KMS-11 (cell line): ENCODE data around the gene TACC3.

Experiments used
- H2AFZ ChIP-seq: fragments of 200-600 bp; sonication (generic); 2 replicates; pipeline ENCODE4 v1.6.1; 2016; ENCODE audit warnings: antibody characterized with exemption, mixed run types, low read depth
- H3K27ac ChIP-seq: fragments of 200-600 bp; sonication (generic); 2 replicates; pipeline ENCODE4 v1.6.1; 2016; ENCODE audit warnings: mild to moderate bottlenecking, mixed run types
- H3K27me3 ChIP-seq: fragments of 200-600 bp; sonication (generic); 2 replicates; pipeline ENCODE4 v1.6.1; 2017; ENCODE audit warnings: mild to moderate bottlenecking, low read depth, mixed run types, moderate library complexity; ENCODE audit not compliant: insufficient read depth
- H3K36me3 ChIP-seq: fragments of 200-600 bp; sonication (generic); 2 replicates; pipeline ENCODE4 v1.6.1; 2017; ENCODE audit warnings: mild to moderate bottlenecking, mixed run types; ENCODE audit not compliant: insufficient read depth
- H3K4me1 ChIP-seq: fragments of 200-600 bp; sonication (generic); 2 replicates; pipeline ENCODE4 v1.6.1; 2016; ENCODE audit warnings: mild to moderate bottlenecking, low read depth, mixed run types; ENCODE audit not compliant: poor library complexity, severe bottlenecking
- H3K4me2 ChIP-seq: fragments of 200-600 bp; sonication (generic); 2 replicates; pipeline ENCODE4 v1.7.0; 2016; ENCODE audit warnings: mild to moderate bottlenecking, mixed run types
- H3K4me3 ChIP-seq: fragments of 200-600 bp; sonication (generic); IDR thresholded peaks from 2 replicates; pipeline ENCODE4 v1.6.1; 2017; ENCODE audit warnings: low read depth, low read length, mixed read lengths; ENCODE audit not compliant: insufficient read depth
- H3K79me2 ChIP-seq: fragments of 200-600 bp; sonication (generic); 2 replicates; pipeline ENCODE4 v1.6.1; 2016; ENCODE audit warnings: low read depth, mixed run types; ENCODE audit not compliant: insufficient read depth
- H3K9ac ChIP-seq: fragments of 200-600 bp; sonication (generic); 2 replicates; pipeline ENCODE4 v1.6.1; 2016; ENCODE audit warnings: mild to moderate bottlenecking, mixed run types
- H4K20me1 ChIP-seq: fragments of 200-600 bp; sonication (generic); 2 replicates; pipeline ENCODE4 v1.6.1; 2016; ENCODE audit warnings: mild to moderate bottlenecking, mixed run types; ENCODE audit not compliant: insufficient read depth
- TF ChIP-seq, protein P1 (sequence below): fragments of 200-600 bp; sonication (generic); conservative IDR thresholded peaks from 2 replicates; pipeline ENCODE4 v1.6.1; 2017; ENCODE audit warnings: low read depth, mild to moderate bottlenecking, antibody characterized with exemption, low read length, moderate library complexity, mixed read lengths

The TACC3 gene

DNA sequence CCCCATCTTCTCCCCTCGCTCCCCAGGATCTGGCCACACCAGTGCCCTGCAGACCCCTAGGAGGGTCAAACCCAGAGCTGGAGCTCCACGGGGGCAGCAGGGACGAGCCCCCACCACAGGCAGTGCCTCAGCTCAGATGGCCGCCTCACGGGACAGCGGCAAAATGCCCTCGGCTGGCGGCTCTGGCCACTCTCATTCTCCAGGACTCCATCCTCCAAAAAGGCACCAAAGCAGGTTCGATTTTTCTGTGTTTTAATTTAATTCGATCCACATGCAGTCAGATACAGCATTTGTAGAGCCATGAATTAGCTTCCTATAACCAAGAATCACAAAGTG lies 45.6 kb upstream of the TACC3 start:
- Histone ChIP-seq H2AFZ (no peak overlapping the region), H3K9ac (no peak overlapping the region), H3K27me3 (peaks cover 18% of the 10 kb centered on the region), H3K4me1 (no peaks in the 10 kb centered on the region), H3K4me3 (no peak overlapping the region), H3K27ac (no peak overlapping the region), H4K20me1 (no peaks in the 10 kb centered on the region), H3K4me2 (no peak overlapping the region), H3K36me3 (no peaks in the 10 kb centered on the region), H3K79me2 (no peaks in the 10 kb centered on the region)
- TF ChIP-seq, protein P1, sequence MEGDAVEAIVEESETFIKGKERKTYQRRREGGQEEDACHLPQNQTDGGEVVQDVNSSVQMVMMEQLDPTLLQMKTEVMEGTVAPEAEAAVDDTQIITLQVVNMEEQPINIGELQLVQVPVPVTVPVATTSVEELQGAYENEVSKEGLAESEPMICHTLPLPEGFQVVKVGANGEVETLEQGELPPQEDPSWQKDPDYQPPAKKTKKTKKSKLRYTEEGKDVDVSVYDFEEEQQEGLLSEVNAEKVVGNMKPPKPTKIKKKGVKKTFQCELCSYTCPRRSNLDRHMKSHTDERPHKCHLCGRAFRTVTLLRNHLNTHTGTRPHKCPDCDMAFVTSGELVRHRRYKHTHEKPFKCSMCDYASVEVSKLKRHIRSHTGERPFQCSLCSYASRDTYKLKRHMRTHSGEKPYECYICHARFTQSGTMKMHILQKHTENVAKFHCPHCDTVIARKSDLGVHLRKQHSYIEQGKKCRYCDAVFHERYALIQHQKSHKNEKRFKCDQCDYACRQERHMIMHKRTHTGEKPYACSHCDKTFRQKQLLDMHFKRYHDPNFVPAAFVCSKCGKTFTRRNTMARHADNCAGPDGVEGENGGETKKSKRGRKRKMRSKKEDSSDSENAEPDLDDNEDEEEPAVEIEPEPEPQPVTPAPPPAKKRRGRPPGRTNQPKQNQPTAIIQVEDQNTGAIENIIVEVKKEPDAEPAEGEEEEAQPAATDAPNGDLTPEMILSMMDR = no peak

DNA sequence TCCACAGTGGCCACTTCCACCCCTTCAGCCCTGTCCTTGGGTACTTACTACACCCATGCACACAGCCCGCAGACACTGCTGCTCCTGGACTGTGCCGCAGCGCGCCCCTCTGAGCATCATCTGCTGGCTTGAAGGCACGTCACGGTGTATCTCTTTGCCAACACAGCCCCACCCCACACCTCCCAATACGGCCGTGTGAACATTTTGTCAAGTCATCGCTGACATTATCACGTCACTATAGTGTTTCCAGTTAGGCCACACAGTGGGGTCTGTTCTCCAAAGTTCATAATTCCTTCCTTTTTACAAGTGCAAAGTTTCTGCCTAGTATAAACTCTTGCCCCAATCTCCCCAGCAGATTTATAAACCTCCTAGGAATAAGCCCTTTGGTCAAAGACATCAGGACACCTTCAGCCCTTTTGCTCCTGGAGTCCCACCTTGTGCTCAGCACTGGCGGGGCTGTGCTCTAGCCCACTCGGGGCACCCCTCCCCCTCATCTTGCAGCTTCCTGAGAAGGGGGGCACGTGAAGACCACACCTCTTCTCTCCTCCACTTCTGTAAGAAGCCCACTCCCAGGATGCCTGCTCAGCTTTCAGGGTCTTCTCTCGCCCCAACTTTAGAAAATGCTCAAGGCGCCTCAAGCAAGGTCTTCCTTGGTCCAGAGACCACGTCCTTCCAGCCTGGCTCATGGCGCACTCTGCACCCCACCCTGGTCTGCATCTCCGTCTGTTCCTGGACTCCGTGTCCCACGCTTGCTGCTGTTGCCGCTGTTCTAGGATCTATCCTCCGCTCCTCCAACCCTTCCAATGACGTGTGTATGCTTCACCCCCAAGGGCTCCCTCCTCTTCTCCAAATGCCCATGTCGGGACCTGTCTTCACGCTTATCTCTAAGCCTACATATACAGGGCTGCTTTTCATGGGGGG lies 44.5 kb upstream of the TACC3 start:
- TF ChIP-seq, protein P1 = no peak
- no peaks in the 10 kb centered on the region for H4K20me1 ChIP-seq
- H3K36me3 ChIP-seq = no peaks in the 10 kb centered on the region
- H3K9ac ChIP-seq = no peak overlapping the region
- no peaks in the 10 kb centered on the region for H3K4me1 ChIP-seq
- peaks cover 18% of the 10 kb centered on the region for H3K27me3 ChIP-seq
- no peak overlapping the region for H3K4me3 ChIP-seq
- no peak overlapping the region for H2AFZ ChIP-seq
- no peak overlapping the region for H3K27ac ChIP-seq
- H3K4me2 ChIP-seq = no peak overlapping the region
- H3K79me2 ChIP-seq = no peaks in the 10 kb centered on the region

DNA sequence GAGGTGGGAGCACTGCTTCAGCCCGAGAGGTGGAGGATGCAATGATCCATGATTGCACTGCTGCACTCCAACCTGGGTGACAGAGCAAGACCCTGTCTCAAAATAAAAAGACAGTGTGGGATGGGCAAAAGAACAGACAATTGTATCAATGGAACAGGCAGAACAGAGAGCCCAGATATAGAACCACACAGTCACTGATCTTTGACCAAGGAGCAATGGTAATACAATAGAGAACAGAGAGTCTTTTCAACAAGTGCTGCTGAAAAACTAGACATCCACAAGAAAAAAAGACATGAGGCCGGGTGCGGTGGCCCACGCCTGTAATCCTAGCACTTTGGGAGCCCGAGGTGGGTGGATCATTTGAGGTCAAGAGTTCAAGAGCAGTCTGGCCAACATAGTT lies 43.1 kb upstream of the TACC3 start:
- no peak overlapping the region for H3K9ac ChIP-seq
- TF ChIP-seq, protein P1 = no peak
- no peak overlapping the region for H3K4me3 ChIP-seq
- H3K27ac ChIP-seq = no peak overlapping the region
- H3K27me3 ChIP-seq = peaks cover 15% of the 10 kb centered on the region
- H4K20me1 ChIP-seq = no peaks in the 10 kb centered on the region
- H3K36me3 ChIP-seq = no peaks in the 10 kb centered on the region
- no peaks in the 10 kb centered on the region for H3K4me1 ChIP-seq
- no peak overlapping the region for H2AFZ ChIP-seq
- H3K4me2 ChIP-seq = no peak overlapping the region
- no peaks in the 10 kb centered on the region for H3K79me2 ChIP-seq

DNA sequence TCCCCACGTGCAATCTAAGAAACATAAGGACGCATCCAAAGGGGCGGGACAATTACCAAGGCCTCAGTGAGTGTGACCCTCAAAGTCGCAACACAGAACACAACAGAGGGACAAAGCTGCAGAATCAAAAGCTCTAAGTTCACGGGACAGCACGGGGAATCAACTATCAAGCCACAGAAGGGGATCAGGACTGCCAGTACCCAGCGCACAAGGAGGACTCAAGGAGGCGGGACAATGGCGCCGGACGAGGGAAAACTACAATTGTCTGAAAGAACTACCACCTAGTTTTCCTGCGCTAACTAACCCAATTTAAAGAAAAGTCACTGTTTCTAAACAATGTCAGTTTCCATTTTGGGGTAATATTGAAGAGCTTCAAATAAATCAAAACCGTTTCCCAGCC lies 38.5 kb upstream of the TACC3 start:
- Histone ChIP-seq H2AFZ (no peak overlapping the region), H3K27ac (no peak overlapping the region), H4K20me1 (no peaks in the 10 kb centered on the region), H3K9ac (no peak overlapping the region), H3K36me3 (no peaks in the 10 kb centered on the region), H3K4me3 (no peak overlapping the region), H3K27me3 (no peaks in the 10 kb centered on the region; the same call in 1 of the 2 replicates), H3K79me2 (no peaks in the 10 kb centered on the region), H3K4me1 (no peaks in the 10 kb centered on the region), H3K4me2 (no peak overlapping the region)
- TF ChIP-seq, protein P1 = no peak
